Left lung (tissue), 10 donors: Measurements from ENCODE around the gene PAXX. TPM values are rescaled to one million over a fixed set of nuclear protein-coding genes. Genes with fewer than 3 reads are reported as not detected.
A peak's percentile ranks its signal among the peaks of the same experiment; 100 is the strongest.

Experiments used
- ATAC-seq: fragments of 200-7000 bp; cut with Tn5 transposase; one replicate; pipeline ENCODE4 v1.9.1; 2020; ENCODE audit warnings: moderate library complexity
- DNase-seq, 4 donors: peaks; one replicate each; pipeline ENCODE4 v3.0.0-alpha.2; 2013 to 2020
- H3K27ac ChIP-seq, 2 donors: fragments of 200-600 bp; sonication (generic) in 1 of 2; one replicate each; pipeline versions ENCODE4 v1.5.0 to v1.8.0; 2020 to 2021
- H3K27me3 ChIP-seq, 2 donors: fragments of 200-600 bp; sonication (generic) in 1 of 2; one replicate each; pipeline versions ENCODE4 v1.5.0 to v1.8.0; 2020 to 2021
- H3K36me3 ChIP-seq, 2 donors: fragments of 200-600 bp; sonication (generic) in 1 of 2; one replicate each; pipeline versions ENCODE4 v1.5.0 to v1.8.0; 2020 to 2021
- H3K4me1 ChIP-seq, 2 donors: fragments of 200-600 bp; one replicate each; pipeline ENCODE4 v1.8.0; 2021
- H3K4me3 ChIP-seq, 2 donors: fragments of 200-600 bp; sonication (generic) in 1 of 2; one replicate each; pipeline versions ENCODE4 v1.5.0 to v1.8.0; 2020 to 2021; ENCODE audit warnings: mild to moderate bottlenecking in 1 of 2
- H3K9me3 ChIP-seq, 2 donors: fragments of 200-600 bp; sonication (generic) in 1 of 2; one replicate each; pipeline versions ENCODE4 v1.5.0 to v1.8.0; 2020 to 2021
- intact Hi-C, 2 donors: fragments of 100-400 bp; cut with DNase I; formaldehyde crosslinking; loops; one replicate each; pipeline versions ENCODE4 v1.11.2 to v1.14.2; 2022
- polyA plus RNA-seq, 6 donors: library from polyadenylated mRNA; unstranded; fragments of 120-200 nt; gene quantifications; one replicate each; pipeline ENCODE4 v1.2.1, GENCODE V29; 2013; ENCODE audit not compliant: insufficient read length in 6 of 6
- total RNA-seq, 2 donors: library from RNA; stranded (reverse); fragmentation: NEBNext Ultra II Directional; extraction: Animal tissue kit (Norgen Biotek cat#: 25700); gene quantifications; one replicate each; pipeline ENCODE4 v1.2.1, GENCODE V29; 2021
- TF ChIP-seq, protein P1 (sequence below), 2 donors: fragments of 200-600 bp; sonication (generic) in 1 of 2; IDR thresholded peaks; one replicate each; pipeline versions ENCODE4 v1.5.0 to v1.8.0; 2021; ENCODE audit warnings: antibody characterized with exemption in 2 of 2
- donor health status: DM: no; HTN: yes; CAD: no.
- donor health status: DM: no; HTN: no; CAD: no.

Gene PAXX
- total and polyA plus RNA-seq, 8 donors, result 28.1 to 56.6 (median 34.2) TPM

DNA sequence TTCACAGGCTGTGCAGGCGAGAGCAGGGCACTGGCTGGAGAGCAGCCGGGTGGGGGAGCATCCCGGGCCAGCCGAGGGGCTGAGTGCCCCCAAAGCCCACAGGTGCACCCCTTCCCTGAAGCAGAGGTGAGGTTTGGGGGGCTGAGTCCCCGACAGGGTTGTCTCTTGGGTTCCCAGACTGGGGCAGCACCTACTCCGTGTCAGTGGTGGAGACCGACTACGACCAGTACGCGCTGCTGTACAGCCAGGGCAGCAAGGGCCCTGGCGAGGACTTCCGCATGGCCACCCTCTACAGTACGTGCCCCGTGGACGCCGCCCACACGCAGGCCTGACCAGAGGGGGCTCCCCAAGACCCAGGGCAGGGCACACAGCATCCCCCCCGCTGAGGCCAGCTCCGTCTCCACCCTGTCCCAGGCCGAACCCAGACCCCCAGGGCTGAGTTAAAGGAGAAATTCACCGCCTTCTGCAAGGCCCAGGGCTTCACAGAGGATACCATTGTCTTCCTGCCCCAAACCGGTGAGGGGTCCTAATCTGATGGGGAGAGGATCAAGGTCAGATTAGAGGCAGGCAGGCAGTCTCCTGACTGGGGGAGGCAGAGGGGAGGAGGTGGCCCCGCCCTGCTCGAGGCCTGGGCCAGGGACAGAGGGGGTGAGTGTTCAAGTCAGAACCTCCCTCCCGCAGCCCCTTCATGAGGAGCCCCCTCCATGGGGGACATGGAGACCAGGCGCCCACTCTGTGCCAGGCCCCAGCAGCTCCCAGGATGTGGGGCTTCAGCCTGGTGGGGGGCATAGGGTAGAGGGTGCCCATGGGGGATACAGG is 12.2 kb upstream of the PAXX start:
- H3K9me3 ChIP-seq, result no peaks in the 10 kb centered on the region
- peaks cover 9 to 56% of the 10 kb centered on the region in 2 donors for H3K27me3 ChIP-seq
- ATAC-seq (no peak), DNase-seq (no peak)
- peaks cover 17 to 36% of the 10 kb centered on the region in 2 donors for H3K4me1 ChIP-seq
- H3K27ac ChIP-seq, result peak overlapping the region in 1 of 2 donors; percentile 78
- TF ChIP-seq, protein P1, sequence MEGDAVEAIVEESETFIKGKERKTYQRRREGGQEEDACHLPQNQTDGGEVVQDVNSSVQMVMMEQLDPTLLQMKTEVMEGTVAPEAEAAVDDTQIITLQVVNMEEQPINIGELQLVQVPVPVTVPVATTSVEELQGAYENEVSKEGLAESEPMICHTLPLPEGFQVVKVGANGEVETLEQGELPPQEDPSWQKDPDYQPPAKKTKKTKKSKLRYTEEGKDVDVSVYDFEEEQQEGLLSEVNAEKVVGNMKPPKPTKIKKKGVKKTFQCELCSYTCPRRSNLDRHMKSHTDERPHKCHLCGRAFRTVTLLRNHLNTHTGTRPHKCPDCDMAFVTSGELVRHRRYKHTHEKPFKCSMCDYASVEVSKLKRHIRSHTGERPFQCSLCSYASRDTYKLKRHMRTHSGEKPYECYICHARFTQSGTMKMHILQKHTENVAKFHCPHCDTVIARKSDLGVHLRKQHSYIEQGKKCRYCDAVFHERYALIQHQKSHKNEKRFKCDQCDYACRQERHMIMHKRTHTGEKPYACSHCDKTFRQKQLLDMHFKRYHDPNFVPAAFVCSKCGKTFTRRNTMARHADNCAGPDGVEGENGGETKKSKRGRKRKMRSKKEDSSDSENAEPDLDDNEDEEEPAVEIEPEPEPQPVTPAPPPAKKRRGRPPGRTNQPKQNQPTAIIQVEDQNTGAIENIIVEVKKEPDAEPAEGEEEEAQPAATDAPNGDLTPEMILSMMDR (IDR thresholded peaks at IDR 0.05), result no peak
- no peak overlapping the region for H3K4me3 ChIP-seq
- intact Hi-C loops, result no loop called here
- H3K36me3 ChIP-seq, result no peaks in the 10 kb centered on the region

DNA sequence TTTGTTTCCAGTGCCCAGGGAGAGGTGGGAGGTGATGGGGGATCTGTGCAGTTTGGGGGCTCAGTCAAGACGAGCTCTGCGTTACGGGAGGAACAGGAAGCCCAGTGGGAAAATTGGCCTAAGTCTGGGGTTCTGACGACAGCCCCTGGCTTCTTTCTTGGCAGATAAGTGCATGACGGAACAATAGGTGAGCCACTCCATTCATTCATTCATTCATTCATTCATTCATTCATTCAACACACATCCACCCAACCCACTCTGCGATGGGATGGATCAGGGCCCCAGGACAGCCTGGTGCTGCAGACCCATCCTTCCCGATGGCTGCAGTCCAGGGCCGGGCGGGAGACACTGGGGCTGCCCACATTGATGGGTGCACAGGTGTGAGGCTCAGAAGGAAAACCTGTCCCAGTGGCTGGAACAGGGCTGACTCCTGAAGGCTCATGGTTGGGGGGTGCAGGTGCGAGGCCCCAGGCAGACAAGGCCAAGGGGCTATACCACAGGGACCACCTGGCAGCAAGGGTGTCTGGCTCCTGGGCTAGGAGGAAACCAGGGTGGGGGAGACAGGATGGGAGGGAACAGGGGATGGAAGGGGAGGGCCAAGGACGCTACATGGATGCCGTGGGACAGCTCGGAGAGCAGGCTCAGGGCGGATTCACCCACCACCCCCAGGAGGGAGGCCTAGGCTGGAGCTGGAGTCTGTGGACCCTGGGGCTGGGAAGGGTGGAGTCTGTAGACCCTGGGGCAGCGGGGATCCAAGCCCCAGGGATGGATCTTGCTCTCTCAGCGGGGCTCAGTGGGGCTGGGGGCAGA is 11.3 kb upstream of the PAXX start:
- Histone ChIP-seq H3K9me3 (no peaks in the 10 kb centered on the region), H3K36me3 (no peaks in the 10 kb centered on the region), H3K4me1 (peaks cover 11 to 27% of the 10 kb centered on the region in 2 donors), H3K27ac (peak overlapping the region; percentile 69 to 78), H3K4me3 (no peak overlapping the region), H3K27me3 (peaks cover 18 to 60% of the 10 kb centered on the region in 2 donors)
- DNase-seq (no peak), ATAC-seq (no peak)
- intact Hi-C loops, result no loop called here
- TF ChIP-seq, protein P1 (IDR thresholded peaks at IDR 0.05), result no peak

DNA sequence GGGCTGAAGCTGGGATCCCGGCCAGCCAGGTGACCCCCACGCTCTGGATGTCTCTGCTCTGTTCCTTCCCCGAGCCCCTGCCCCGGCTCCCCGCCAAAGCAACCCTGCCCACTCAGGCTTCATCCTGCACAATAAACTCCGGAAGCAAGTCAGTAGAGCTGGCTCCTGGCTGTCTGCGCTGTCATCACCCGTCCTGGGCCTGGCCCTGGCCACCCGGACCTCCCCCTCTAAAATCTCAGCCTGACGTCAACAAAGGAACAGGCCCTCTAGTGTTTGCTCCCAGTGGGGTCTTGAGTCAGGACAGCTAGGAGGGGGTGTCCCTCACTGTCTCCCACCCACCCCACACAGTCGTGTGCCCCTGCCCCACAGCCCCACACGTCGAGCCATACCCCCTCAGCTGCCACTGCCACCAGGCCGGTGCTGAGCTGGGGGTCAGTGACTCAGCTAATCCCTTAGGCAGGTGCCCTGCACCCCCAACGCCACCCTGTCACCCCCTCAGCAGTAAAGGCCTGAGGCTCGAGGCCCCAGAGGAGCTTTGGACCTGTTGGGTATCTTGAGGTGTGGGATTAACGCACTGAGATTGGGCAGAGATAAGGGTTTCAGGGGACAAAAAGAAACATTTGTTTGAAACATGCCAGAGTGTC is 10.5 kb upstream of the PAXX start:
- Histone ChIP-seq H3K9me3 (no peaks in the 10 kb centered on the region), H3K4me3 (no peak overlapping the region), H3K4me1 (peaks cover 9 to 21% of the 10 kb centered on the region in 2 donors), H3K27ac (peak overlapping the region; percentile 69 to 78), H3K27me3 (peaks cover 24 to 62% of the 10 kb centered on the region in 2 donors), H3K36me3 (no peaks in the 10 kb centered on the region)
- ATAC-seq (no peak), DNase-seq (no peak)
- intact Hi-C loops, result no loop called here
- TF ChIP-seq, protein P1 (IDR thresholded peaks at IDR 0.05), result no peak

DNA sequence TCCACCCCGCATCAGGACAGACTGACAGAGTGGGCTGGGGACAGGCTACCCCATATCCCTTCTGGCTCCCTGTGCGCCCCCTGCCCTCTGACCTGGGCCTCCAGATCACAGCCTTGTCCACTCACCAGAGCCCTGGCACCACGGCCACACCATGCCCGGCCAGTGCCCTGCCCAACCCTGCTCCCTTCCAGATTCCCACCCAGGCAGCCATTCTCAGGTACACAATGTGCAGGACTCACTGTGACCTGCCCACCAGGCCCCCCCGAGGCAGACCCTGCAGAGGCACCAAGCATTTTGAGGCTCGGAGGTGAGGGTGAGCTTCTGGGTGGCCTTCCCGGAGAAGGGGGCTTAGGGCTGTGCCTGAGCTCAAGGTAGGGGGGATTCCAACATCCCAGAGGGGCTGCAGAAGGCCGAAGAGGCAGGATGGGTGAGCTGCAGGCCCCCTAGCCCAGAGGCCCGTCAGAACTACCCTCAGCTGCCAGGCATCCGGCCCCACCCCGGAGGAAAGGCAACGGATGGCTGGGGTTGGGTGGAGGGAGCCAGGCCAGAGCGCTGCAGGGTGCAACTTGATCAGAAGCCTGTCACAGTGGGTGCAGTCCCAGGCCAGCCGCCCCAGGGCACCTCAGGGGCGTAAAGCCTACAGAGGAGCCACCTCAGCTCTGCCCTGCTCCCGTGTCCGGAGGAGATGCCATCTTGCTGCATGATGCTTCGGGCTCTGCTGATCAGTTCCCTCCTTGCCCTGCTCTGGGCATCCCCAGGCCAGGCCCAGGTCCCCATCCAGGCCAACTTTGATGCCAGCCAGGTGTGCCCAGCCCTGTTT is 9.8 kb upstream of the PAXX start, which contains the start of gene LCNL1:
Gene LCNL1 (plus strand): TSS at position 762 of the 820 bp plus-strand sequence. CDS start 594 bp downstream, outside the sequence.
- DNase-seq, result no peak
- Histone ChIP-seq H3K27ac (peak within 1 kb of the TSS; percentile 69 to 78), H3K9me3 (no peaks in the 10 kb centered on the region), H3K4me1 (peaks cover 3 to 13% of the 10 kb centered on the region in 2 donors), H3K4me3 (no peak within 1 kb of the TSS), H3K36me3 (no peaks in the 10 kb centered on the region), H3K27me3 (peaks cover 24 to 60% of the 10 kb centered on the region in 2 donors)
- TF ChIP-seq, protein P1 (IDR thresholded peaks at IDR 0.05), result no peak
- no peak for ATAC-seq
- intact Hi-C loops, result no loop called here
